HG03045 (cell line): ENCODE data around the gene DGKH.

ENCODE experiments used
- ATAC-seq: cut with Tn5 transposase; IDR thresholded peaks from one replicate; pipeline ENCODE4 v1.9.1; 2021; ENCODE audit warnings: mild to moderate bottlenecking, moderate library complexity; ENCODE audit not compliant: unreplicated experiment

Gene DGKH, protein sequence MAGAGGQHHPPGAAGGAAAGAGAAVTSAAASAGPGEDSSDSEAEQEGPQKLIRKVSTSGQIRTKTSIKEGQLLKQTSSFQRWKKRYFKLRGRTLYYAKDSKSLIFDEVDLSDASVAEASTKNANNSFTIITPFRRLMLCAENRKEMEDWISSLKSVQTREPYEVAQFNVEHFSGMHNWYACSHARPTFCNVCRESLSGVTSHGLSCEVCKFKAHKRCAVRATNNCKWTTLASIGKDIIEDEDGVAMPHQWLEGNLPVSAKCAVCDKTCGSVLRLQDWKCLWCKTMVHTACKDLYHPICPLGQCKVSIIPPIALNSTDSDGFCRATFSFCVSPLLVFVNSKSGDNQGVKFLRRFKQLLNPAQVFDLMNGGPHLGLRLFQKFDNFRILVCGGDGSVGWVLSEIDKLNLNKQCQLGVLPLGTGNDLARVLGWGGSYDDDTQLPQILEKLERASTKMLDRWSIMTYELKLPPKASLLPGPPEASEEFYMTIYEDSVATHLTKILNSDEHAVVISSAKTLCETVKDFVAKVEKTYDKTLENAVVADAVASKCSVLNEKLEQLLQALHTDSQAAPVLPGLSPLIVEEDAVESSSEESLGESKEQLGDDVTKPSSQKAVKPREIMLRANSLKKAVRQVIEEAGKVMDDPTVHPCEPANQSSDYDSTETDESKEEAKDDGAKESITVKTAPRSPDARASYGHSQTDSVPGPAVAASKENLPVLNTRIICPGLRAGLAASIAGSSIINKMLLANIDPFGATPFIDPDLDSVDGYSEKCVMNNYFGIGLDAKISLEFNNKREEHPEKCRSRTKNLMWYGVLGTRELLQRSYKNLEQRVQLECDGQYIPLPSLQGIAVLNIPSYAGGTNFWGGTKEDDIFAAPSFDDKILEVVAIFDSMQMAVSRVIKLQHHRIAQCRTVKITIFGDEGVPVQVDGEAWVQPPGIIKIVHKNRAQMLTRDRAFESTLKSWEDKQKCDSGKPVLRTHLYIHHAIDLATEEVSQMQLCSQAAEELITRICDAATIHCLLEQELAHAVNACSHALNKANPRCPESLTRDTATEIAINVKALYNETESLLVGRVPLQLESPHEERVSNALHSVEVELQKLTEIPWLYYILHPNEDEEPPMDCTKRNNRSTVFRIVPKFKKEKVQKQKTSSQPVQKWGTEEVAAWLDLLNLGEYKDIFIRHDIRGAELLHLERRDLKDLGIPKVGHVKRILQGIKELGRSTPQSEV

DNA sequence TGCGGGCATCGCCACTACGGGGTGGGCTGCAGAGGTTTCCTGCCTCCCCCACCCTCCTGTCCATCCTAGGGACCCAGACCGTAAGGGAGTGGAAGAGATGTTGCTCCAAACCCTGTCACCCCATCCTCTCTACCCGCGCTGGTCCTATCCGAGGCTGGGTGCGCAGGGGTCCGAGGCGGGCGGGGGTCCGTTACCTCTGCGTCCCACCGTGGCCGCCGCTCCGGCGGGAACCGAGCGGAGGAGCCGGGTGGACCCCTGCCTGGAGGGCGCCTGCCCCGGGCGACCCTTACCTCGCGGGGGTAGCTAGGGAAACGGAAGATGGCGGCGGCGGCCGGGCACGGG lies at the start of gene DGKH:
Gene DGKH (plus strand): TSS at position 307 of the 342 bp plus-strand sequence. CDS start 126 bp downstream, outside the sequence.
- peak; percentile 34 for ATAC-seq

DNA sequence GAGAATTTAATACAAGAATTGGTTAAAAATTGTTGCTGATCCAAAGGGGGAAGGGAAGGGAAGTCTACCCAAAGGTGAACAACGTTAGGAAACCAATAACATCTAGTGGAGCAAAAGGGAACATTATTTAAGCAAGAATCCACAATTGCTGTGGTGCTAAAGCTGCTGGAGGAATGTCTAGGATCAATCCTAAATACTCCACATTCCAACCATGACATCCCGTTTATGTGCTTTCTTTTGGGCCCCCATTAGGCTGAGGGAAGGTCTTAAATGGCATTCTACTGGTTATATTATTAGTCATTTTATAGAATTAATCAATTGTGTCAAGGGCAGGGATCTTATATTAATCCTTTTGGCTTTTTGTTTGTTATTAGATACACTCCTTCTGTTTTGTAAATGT lies 47.6 kb upstream of the DGKH start:
- ATAC-seq, result no peak

DNA sequence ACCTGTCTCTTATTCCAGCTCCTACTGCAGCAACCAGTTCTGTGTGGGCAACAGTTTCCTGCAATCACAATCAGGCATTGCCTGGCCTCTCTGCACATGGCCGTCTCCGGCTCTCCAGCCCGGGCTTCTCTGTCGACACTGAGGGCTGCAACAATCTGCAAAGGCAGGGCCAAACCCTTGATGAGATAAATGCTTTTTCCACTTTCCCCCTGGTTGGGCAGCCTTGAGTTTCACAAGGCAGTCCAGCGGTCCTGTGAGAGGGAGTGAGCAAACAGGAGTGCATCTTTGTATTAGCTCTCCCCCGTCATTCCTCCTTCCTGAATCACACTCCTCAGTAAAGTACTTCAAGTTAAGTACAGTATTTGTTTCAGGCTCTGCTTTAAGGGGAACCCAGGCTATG lies 46.9 kb upstream of the DGKH start:
- ATAC-seq, result no peak

DNA sequence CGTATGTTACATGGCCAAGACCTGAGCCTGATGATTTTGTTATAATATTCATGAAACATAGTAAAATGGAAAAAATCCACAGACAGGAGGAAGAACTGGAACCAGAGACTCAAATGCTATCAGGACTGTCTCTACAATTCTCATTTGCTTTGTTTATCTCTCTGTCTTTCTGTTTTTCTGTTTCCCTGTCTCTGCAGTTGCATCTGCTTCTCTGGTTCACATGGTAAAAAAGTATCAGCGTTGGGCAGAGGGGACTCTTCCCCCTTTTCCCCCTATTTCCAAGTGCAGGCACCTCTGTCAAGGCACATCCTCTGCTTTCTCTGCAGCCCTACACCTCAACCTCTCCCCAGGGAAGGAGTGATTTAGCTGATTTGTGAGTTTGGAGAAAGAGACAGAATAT lies 46.4 kb upstream of the DGKH start:
- ATAC-seq, result no peak

DNA sequence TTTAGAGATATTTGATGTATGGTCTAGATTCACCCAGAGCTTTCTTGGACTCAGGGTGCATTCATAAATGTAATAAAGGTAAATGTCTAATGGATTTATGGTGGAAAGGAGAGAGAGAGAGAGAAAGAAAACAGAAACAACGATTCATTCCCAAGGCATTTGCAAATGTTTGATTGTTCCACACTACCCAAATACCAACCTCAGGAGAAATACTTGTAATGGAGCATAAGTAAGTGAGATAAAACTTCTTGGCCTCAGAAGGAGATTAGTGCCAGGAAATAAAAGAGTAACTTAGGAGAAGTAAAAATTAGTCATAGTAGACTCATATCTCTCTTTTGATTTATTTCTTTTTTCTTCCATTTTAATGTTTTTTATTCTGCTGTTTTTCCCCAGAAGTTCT lies 40.6 kb upstream of the DGKH start:
- ATAC-seq, result no peak

DNA sequence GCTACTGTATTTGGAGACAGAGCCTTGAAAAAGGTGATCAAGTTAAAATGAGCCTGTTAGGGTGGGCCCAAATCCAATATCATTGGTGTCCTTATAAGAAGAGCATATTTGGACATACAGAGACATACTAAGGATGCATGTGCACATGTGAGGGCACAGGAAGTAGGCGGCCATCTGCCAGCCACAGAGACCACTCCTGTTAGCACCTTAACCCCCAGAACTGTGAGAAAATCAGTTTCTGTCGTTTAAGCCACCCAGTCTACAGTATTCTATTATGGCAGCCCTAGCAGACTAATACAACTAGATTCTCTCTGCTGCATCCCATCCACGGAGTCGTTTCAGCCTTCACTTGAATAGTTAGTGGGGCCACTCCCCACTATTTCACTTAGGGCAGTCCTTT lies 39.4 kb upstream of the DGKH start:
- ATAC-seq, result no peak

DNA sequence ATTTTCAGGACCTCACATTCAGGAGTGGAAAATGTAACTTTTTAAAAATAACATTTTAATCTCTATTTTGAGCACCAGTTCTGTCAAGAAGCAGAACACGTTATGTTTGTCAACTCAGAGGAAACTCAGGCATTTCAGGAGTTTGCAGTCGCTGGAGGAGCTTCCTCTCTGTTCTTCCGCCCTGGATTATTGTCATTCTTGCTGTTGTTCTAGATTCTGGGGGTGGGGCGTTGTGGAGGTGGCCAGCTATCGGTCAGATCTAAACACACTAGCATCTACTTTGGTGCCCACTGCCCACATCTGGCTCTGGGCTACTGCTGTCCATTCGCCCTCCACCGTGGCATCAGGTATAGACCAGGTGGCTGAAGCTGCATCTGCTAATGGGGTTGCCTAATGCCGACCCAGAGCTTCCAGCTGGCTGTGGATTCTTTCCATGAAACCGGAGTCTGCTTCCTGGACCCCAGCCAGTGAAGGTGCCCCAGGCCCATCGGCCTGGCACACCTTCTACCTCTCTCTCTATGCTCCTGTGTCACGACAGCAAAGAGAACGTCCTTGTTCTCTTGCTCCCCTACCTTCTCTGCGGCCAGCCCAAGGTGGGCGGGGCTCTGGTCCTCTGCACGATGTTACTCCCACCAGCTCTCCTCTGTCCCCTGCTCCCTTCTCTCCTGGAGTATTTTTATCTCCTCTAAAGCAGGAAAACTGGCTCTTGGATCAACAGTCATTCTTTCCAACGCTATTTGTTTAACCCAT lies 36.7 kb upstream of the DGKH start:
- ATAC-seq, result no peak

DNA sequence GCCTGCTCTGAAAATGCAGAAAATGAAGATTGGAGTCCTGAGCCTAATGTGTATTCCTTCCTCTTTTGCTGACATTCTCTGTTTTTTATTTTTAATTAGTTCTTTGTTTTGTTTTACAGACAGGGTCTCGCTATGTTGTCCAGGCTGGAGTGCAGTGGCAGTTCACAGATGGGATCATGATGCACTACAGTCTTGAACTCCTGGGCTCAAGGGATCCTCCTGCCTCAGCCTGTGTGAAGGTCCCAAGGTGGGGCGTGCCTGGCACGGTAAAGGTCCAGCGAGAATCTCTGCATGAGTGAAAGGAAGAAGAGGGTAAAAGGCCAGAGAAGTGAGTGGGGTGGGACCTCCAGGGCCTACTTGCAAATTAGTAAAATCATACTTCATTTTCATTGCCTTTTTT lies 34.3 kb upstream of the DGKH start:
- ATAC-seq, result no peak

DNA sequence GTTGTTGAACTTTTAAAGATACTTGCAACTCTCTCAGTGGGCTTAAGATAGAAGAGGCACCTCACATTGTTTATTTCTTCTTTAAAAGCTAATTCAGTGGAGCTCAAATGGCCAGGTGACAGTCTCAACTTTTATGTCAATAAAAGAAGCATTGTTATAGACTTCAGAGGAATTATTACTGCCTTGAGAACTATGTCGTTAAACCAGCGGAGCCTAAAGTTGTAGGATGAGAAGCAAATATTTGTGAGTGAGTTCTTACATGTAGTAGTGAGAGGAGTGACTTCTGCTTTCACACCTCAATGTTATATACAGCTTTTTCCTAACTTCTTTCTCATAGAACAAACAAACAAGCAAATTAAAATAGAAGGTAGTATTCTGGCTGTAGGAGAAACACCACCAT lies 31.2 kb upstream of the DGKH start:
- no peak for ATAC-seq

DNA sequence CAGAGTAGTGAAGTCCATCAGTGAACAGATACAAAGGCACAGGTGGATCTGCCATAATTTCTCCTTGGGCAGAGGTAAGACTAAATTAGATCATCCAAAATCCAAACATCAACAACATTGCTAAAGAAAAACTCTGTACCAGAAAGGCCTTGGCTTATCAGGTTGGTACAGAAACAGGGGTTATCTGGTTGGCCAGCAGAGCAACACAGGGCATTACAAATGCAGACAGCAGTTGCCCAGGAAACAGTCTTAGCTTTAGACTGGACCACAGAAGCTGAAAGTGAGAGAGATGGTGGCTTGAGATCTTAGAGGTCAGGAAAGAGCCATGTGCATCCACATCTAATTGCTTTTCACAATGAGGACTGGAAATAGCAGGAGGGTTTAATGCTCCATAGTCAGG lies 26.6 kb upstream of the DGKH start:
- no peak for ATAC-seq

DNA sequence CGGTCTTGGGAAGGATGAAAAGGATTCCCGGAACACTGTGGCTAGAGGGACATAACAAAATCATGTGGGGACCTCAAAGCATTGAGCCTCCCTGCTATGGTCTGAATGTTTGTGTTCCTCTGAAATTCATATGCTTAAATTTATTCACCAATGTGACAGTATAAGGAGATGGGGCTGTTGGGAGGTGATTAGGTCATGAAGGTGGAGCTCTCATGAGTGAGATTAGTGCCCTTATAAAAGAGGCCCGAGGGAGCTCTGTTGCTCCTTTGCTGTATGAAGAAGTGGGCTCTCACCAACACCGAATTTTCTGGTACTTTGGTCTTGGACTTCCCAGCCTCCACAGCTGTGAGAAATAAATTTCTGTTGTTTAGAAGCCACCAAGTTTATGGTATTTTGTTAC lies 26.1 kb upstream of the DGKH start:
- no peak for ATAC-seq

DNA sequence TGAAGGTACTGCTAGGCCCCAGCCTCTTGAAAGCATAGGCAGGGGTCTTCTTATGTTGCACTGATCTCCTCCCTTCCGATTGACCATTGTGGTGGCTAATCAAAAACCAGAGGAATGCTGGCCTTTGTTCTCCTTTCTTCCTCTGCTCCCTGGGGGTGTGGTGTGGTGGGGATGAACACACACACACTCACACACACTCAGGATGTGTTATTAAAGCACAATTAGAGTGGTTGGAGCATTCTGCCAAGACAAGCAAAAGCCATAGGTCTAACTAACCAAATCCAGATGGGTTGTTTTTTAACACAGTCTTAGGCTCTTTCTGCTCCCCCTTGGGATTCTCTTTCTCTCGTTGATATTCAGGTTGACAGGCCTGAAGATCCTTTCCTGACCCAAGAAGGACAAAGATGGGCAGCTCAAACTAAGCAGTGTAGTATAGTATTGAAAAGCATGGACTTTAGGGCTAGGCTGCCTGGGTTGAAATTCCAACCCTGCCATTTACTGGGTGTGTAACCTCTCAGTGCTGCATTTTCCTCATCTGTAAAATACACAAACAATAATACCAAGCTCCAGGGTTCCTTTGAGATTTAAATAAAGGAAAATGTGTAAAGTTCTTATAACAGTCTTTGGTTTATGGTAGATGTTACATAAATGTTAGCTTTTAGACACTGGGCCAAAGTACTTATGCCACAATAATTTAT lies 25.5 kb upstream of the DGKH start:
- no peak for ATAC-seq

DNA sequence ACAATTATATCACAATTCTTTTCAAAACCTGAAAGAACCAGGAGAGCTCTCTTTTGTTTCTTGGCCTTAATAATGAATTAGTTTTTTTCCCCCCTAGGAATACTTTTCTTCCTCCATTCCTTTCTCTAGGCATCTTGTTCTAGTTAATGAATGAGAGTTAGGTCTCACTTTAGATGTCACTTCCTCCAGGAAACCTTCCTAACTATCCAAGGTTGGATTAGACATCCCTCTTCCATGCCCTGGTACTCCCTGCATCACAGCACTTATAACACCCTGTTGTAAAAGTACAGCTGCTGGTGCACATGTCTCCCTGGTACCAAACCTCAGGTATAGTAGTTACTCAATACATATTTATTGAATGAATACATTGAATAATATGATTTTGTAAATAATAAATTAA lies 21.2 kb upstream of the DGKH start:
- no peak for ATAC-seq

DNA sequence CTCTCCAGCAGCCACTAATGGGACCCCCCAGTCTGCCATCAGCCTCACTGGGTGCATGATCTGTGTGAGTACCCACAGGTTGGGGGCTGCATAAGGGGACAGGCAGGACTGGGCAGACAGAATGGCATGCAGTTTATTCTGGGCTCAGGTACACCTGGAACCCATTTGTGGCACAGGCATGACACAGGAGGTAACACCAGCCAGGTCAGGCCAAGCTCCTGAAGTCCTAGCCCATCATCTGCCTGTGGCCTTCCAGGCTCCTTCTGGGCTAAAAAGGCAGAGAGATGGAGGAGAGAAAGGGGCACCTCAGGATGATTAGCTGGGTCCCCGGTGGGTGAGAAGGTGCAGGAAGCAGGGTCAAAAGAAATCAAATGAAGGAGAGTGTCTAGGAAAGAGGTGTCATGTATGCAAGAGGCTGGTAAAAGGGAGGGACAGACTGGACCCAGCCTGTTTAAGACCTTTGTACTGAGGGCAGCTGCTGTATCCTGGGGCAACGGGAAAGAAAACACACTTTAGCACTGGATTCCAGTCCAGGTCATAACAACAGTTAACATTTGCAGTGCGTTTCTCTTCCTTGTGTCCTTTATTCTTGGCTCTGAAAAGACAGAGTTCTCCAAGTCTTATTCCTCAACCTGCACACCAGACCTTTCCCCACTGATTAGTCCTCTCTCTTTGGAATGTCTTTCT lies 20.2 kb upstream of the DGKH start:
- ATAC-seq, result no peak

DNA sequence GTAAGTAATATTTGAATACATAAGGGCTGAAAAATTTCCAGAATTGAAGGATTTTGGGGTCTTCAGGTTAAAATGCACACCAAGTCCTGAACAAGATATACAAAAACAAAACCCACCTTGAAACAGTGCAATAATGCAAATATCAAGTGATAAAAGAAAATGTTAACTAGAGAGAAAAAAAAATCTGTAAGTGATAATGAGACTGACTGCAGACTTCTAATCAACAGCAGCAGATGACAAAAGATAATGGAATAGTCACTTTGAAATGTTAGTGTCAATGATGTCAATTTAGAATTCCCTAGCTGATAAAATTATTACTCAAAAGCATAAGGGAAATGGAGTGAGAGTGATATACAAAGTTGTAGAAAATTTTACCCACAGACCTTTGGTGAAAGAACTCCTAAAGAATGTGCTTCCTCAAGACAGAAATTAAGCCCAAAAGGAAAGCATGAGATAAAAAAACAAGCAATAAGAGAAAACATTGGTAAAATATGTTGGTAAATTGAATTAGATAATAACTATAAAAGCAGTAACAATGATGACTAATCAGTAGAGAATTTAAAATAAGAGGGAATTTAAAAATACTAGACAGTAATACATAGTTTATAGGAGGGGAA lies 12.4 kb upstream of the DGKH start:
- ATAC-seq, result no peak

DNA sequence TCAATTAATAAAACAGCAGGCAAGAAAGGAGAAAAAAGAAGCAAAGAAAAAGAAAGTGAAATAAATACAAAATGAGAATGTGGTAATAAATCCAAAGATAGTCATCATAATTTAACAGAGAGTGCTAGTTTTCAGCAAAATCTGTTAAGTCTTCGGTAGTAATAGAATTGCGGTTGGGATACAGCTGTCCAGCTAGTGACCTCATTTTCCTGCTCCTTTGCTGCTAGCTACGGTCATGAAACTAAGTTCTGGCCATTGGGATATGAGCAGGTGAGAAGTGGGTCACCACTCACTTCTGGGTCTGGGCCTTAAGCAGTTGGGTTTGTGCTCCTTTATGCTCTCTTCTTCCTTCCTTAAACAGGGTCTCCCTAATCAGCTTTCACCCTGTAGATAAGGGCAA lies 11.7 kb upstream of the DGKH start:
- no peak for ATAC-seq

DNA sequence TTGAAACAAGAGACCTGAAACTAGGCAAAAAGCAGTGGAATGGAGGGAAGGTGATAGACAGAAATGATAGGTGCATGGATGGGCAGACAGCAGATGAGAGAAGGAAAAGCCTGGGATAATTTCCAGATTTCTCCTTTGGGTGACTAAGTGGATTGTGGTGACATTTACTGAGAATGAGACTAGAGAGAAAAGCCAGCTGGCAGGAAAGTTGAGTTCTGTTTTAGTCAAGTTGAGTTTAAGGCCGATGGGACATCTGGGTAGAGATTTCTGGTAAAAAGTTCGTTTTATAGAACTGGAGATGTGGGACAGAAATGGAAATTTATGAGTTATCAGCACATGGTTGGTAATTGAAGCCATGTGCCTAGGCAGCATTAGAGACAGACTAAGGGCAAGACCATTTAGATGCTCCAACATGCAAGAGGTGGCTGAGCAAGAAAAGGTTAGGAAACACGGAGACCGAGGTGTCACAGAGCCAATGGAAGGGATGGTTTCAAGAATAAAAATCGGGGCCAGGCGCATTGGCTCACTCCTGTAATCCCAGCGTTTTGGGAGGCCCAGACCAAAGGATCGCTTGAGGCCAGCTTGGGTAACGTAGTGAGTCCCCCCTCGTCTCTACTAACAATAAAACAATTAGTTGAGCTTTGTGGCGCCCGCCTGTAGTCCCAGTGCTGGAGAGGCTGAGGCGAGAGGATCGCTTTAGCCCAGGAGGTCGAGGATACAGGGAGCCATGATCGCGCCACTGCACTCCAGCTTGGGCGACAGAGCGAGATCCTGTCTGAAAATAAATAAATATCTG lies 9.6 kb upstream of the DGKH start:
- ATAC-seq, result no peak

DNA sequence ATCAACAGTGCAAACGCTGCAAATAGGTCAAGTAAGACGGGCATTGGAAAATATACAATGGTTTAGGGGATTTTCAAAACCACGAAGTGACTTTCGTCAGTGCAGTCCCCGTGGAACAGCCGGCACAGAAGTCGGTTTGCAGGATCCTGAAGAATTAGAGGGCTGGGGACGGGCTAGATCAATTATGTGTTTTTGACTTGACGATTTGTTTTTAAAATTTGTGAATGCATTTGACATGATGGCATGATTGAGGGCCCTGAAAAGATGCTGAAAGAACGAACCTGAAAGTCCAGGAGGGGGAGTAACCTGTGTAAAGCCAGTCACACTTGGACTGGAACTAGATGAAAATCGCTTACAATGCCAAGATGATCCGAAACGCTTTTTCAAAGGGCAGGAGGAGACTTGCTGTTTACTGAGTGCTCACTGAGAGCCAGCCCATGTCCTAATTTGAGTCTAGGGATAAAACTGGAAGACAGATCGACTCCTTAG lies 8.9 kb upstream of the DGKH start:
- ATAC-seq, result no peak
